Adipocyte (in vitro differentiated cells): ENCODE measurements around the gene IFNE.
A peak's percentile ranks its signal among the peaks of the same experiment; 100 is the strongest.
"Not testable (repeated sequence)": the region's sequence is repeated elsewhere in the genome, so short reads cannot be mapped to it uniquely, and the experiment has no call there.

ENCODE experiments used
- DNase-seq: peaks from one replicate; pipeline ENCODE4 v3.0.0-alpha.2; 2015; ENCODE audit warnings: low read depth
- H3K27me3 ChIP-seq: replicated peaks from 2 replicates; pipeline ENCODE4 v1.7.0; 2013; ENCODE audit warnings: mild to moderate bottlenecking, low read length, moderate library complexity; ENCODE audit not compliant: control insufficient read depth, insufficient read depth
- H3K36me3 ChIP-seq: 2 replicates; pipeline ENCODE4 v1.7.0; 2013; ENCODE audit warnings: low read length, mild to moderate bottlenecking, moderate library complexity; ENCODE audit not compliant: control insufficient read depth, insufficient read depth, severe bottlenecking
- H3K4me1 ChIP-seq: 2 replicates; pipeline ENCODE4 v1.7.0; 2013; ENCODE audit warnings: mild to moderate bottlenecking, low read length, moderate library complexity; ENCODE audit not compliant: control insufficient read depth, insufficient read depth
- H3K4me3 ChIP-seq: 2 replicates; pipeline ENCODE4 v1.7.0; 2013; ENCODE audit warnings: mild to moderate bottlenecking, low read length, moderate library complexity
- H3K9ac ChIP-seq: 2 replicates; pipeline ENCODE4 v1.7.0; 2013; ENCODE audit warnings: mild to moderate bottlenecking, low read length, moderate library complexity
- H3K9me3 ChIP-seq: 2 replicates; pipeline ENCODE4 v1.7.0; 2013; ENCODE audit warnings: mild to moderate bottlenecking, low read length, moderate library complexity; ENCODE audit not compliant: control insufficient read depth

IFNE gene

GRCh38 chr9:21450733-21451394 lies 31.2 kb downstream of the IFNE start:
- no peaks in the 10 kb centered on the region for H3K9me3 ChIP-seq
- H3K9ac ChIP-seq, result no peak overlapping the region
- no peaks in the 10 kb centered on the region for H3K36me3 ChIP-seq
- H3K27me3 ChIP-seq, result no peaks in the 10 kb centered on the region
- DNase-seq, result peak; percentile 39
- no peak overlapping the region for H3K4me3 ChIP-seq
- peaks cover 31% of the 10 kb centered on the region for H3K4me1 ChIP-seq

- not testable (repeated sequence) for H3K9me3 ChIP-seq
These were observed 32.8 kb downstream of the IFNE start for GRCh38 chr9:21449312-21449711.

GRCh38 chr9:21443849-21444625 lies 38.1 kb downstream of the IFNE start:
- Histone ChIP-seq H3K4me3 (no peak overlapping the region), H3K9ac (no peak overlapping the region), H3K36me3 (no peaks in the 10 kb centered on the region), H3K4me1 (no peaks in the 10 kb centered on the region), H3K9me3 (peaks cover 9% of the 10 kb centered on the region), H3K27me3 (no peaks in the 10 kb centered on the region)
- no peak for DNase-seq

More at GRCh38 chr9:21449312-21449711, 32.8 kb downstream of the IFNE start:
- not testable (repeated sequence) for H3K9ac ChIP-seq, H3K27me3 ChIP-seq, H3K36me3 ChIP-seq, DNase-seq, H3K4me3 ChIP-seq
- H3K4me1 ChIP-seq, result peaks cover 28% of the 10 kb centered on the region

DNA sequence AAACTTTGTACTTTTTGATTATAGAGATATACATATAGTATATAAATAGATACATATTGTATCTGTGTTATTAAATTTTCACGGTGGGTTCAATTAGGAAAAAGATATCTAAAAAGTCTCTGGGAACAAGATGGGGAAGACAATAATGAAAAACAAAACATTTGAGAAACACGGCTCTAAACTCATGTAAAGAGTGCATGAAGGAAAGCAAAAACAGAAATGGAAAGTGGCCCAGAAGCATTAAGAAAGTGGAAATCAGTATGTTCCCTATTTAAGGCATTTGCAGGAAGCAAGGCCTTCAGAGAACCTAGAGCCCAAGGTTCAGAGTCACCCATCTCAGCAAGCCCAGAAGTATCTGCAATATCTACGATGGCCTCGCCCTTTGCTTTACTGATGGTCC lies 42.0 kb downstream of the IFNE start, which contains the start of gene IFNA1:
TSS of gene IFNA1 (plus strand) at position 301 of the 400 bp plus-strand sequence. CDS start at position 370, 69 bp downstream.
- H3K36me3 ChIP-seq, result no peaks in the 10 kb centered on the region
- no peaks in the 10 kb centered on the region for H3K4me1 ChIP-seq
- H3K4me3 ChIP-seq, result no peak within 1 kb of the TSS
- DNase-seq, result no peak
- H3K9me3 ChIP-seq, result peaks cover 9% of the 10 kb centered on the region
- no peaks in the 10 kb centered on the region for H3K27me3 ChIP-seq
- H3K9ac ChIP-seq, result no peak within 1 kb of the TSS

GRCh38 chr9:21435015-21435383 lies 47.1 kb downstream of the IFNE start:
- not testable (repeated sequence) for H3K4me1 ChIP-seq, H3K27me3 ChIP-seq, H3K9ac ChIP-seq, H3K4me3 ChIP-seq, DNase-seq, H3K36me3 ChIP-seq, H3K9me3 ChIP-seq

DNA sequence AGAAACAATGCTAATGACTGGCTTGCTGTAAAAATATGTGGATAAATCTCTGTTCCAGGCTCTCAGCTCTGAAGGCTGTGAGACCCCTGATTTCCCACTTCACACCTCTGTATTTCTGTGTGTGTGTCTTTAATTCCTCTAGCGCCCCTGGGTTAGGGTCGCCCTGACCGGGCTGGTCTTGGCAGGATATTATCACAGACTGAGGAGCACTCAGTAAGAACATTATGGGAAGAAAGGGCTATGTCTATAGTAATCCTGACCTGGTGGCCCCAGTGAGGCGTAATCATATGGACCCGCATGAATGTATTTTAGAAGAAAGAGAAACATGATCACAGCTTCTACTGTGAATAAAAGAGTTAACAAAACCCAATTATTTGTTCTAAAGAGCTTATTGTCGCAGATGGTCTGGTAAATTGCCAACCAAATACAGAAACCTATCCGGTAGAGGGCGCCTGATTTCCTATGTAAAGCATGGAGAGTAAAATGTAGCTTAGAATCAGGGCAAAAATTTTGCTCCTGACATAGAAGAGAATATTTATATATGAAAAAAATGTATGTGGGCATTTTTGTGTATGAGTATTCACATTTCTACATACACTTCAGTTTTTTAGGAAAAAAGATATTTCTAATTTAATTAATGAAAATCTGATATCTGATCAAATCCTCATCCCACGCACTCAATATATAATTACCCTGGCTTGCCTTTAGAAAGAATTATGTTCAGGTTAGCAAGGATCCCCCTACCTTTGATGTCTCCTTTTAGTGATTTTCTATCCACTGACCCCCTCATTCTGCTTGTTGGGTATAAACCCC lies 47.7 kb downstream of the IFNE start:
- DNase-seq, result peak; percentile 83
- Histone ChIP-seq H3K36me3 (no peaks in the 10 kb centered on the region), H3K27me3 (no peaks in the 10 kb centered on the region), H3K9me3 (no peaks in the 10 kb centered on the region), H3K4me3 (no peak overlapping the region), H3K4me1 (no peaks in the 10 kb centered on the region), H3K9ac (no peak overlapping the region)

DNA sequence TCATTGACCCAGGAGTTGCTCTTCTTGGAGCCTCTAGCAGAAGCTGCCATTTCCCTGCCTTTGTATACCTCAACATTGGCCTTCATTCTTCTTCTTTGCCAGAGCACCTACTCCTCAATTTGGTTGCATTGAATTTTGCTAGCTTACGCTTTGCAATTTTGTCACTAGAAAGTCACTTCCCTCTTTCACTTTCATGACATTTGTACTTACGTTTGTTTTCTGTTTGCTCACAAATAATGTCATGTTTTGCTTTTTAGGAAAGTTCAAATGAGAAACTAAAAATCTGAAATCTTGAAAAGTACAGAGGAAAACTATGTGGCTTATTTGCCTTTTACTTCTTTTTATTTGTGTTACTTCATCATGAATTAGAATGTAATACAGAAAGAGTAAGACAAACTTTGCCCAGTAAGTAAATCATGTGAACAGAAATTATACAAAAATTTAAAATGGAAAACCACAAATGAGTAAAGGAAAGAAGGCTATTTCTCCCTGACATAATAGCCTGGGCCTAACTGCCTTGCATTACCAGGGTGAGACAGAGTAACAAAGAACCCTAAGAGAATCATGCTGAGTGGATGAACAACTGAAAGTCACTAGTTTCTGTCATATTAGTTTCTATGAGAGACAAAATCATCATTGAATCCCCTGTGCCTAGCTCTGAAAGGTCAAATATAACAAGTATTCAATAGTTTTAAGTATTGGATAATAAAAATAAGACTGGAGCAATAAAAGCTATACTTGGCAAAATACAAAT lies 49.3 kb downstream of the IFNE start:
- Histone ChIP-seq H3K4me1 (no peaks in the 10 kb centered on the region), H3K27me3 (no peaks in the 10 kb centered on the region)
- DNase-seq, result no peak

More for the DNA sequence above, 49.3 kb downstream of the IFNE start:
- no peaks in the 10 kb centered on the region for H3K36me3 ChIP-seq
- H3K9me3 ChIP-seq, result no peaks in the 10 kb centered on the region
- H3K9ac ChIP-seq, result no peak overlapping the region
- H3K4me3 ChIP-seq, result no peak overlapping the region
